Activated T-helper 1 cell treated with anti-CD3 and anti-CD28 coated beads, Interleukin-12 subunit alpha, Interleukin-12 subunit beta, Interleukin-2, Interleukin-4 antibody, amounts not matched to agents 30 ng/mL and 10 ng/mL and 1 ng/mL, durations not matched to agents 14 hours and 24 hours and 36 hours (primary cell): ENCODE results near the gene KYAT1. TPM values are rescaled to one million over a fixed set of nuclear protein-coding genes. Genes with fewer than 3 reads are reported as not detected.

Experiments
- DNase-seq: peaks from one replicate; pipeline ENCODE4 v3.0.0; 2021; ENCODE audit warnings: low spot score
- H3K27ac Mint-ChIP-seq: one replicate; pipeline ENCODE4 v1.8.0; 2021; ENCODE audit warnings: mild to moderate bottlenecking, mixed read lengths
- H3K27me3 Mint-ChIP-seq: one replicate; pipeline ENCODE4 v1.8.0; 2022; ENCODE audit warnings: mild to moderate bottlenecking, moderate library complexity, mixed read lengths; ENCODE audit not compliant: insufficient read depth
- H3K36me3 Mint-ChIP-seq: one replicate; pipeline ENCODE4 v1.8.0; 2021; ENCODE audit warnings: low read depth, mixed read lengths
- H3K4me1 Mint-ChIP-seq: one replicate; pipeline ENCODE4 v1.8.0; 2021; ENCODE audit warnings: low read depth, mixed read lengths
- H3K4me3 Mint-ChIP-seq: one replicate; pipeline ENCODE4 v1.8.0; 2021; ENCODE audit warnings: mild to moderate bottlenecking, moderate library complexity, mixed read lengths
- H3K9me3 Mint-ChIP-seq: one replicate; pipeline ENCODE4 v1.8.0; 2021; ENCODE audit warnings: mixed read lengths
- intact Hi-C: fragments of 100-400 bp; cut with micrococcal nuclease; formaldehyde crosslinking; loops from one replicate; pipeline ENCODE4 v1.15.1; 2024
- total RNA-seq: library from RNA; stranded (reverse); gene quantifications from 2 replicates; pipeline ENCODE4 v1.2.3, GENCODE V29; 2022

The KYAT1 gene
- total RNA-seq, 1 donor from 2014 or later = 12.2 TPM

DNA sequence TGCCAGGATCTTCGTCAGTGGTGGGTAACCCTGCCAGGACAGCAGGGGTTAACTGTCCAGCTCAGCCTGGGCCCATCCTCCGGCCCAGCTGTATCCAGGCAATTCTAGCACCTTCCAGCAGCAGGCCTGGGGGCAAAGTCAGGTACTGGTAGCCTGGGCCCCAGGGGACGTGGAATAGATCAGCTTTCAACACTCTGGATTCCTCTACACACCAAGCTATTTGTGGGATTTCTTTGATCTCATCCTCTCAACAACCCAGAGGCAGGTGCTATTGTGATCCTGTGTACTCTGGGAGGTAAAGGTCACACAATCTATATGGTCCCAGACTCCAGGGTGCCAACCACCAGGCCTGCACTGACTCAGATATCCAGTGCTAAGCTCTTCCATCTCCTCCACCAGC lies 43.4 kb downstream of the KYAT1 start:
- Mint-ChIP-seq H3K27me3 (no peaks in the 10 kb centered on the region), H3K4me3 (no peak overlapping the region), H3K4me1 (no peaks in the 10 kb centered on the region), H3K9me3 (no peaks in the 10 kb centered on the region), H3K27ac (no peak overlapping the region), H3K36me3 (peaks cover 2% of the 10 kb centered on the region)
- DNase-seq = no peak
- intact Hi-C loops = no loop called here

- no peaks in the 10 kb centered on the region for H3K27me3 Mint-ChIP-seq
- H3K36me3 Mint-ChIP-seq = peaks cover 2% of the 10 kb centered on the region
- no peak for DNase-seq
- H3K9me3 Mint-ChIP-seq = no peaks in the 10 kb centered on the region
- no peak overlapping the region for H3K4me3 Mint-ChIP-seq
- no peaks in the 10 kb centered on the region for H3K4me1 Mint-ChIP-seq
- H3K27ac Mint-ChIP-seq = no peak overlapping the region
- intact Hi-C loops = no loop called here
These were observed 45.1 kb downstream of the KYAT1 start for GRCh38 chr9:128836509-128837145.

- no peak overlapping the region for H3K4me3 Mint-ChIP-seq
- no peak for DNase-seq
- no peaks in the 10 kb centered on the region for H3K27me3 Mint-ChIP-seq
- H3K9me3 Mint-ChIP-seq = no peaks in the 10 kb centered on the region
- no peak overlapping the region for H3K27ac Mint-ChIP-seq
- intact Hi-C loops = no loop called here
- peaks cover 2% of the 10 kb centered on the region for H3K36me3 Mint-ChIP-seq
- H3K4me1 Mint-ChIP-seq = no peaks in the 10 kb centered on the region
These were observed 46.2 kb downstream of the KYAT1 start for GRCh38 chr9:128835246-128836210.

- intact Hi-C loops = no loop called here
- no peak overlapping the region for H3K4me3 Mint-ChIP-seq
- H3K36me3 Mint-ChIP-seq = peaks cover 7% of the 10 kb centered on the region
- no peak for DNase-seq
- H3K27me3 Mint-ChIP-seq = no peaks in the 10 kb centered on the region
- H3K4me1 Mint-ChIP-seq = peaks cover 5% of the 10 kb centered on the region
- H3K27ac Mint-ChIP-seq = no peak overlapping the region
- H3K9me3 Mint-ChIP-seq = no peaks in the 10 kb centered on the region
These were observed 48.1 kb downstream of the KYAT1 start for GRCh38 chr9:128833696-128834095.

- H3K27me3 Mint-ChIP-seq = no peaks in the 10 kb centered on the region
- peak within 1 kb of the TSS; percentile 88 for H3K27ac Mint-ChIP-seq
- intact Hi-C loops = loop anchor here (1.0 to 2.0 kb wide), 8 partner anchors 11 to 282 kb away; partner anchors contain the start of genes DOLK, ENDOG, LRRC8A and NUP188
- peak within 1 kb of the TSS; percentile 97 for H3K4me3 Mint-ChIP-seq
- DNase-seq = peak; percentile 95
- H3K9me3 Mint-ChIP-seq = no peaks in the 10 kb centered on the region
- H3K4me1 Mint-ChIP-seq = peaks cover 23% of the 10 kb centered on the region
- peaks cover 23% of the 10 kb centered on the region for H3K36me3 Mint-ChIP-seq
These were observed 52.1 kb downstream of the KYAT1 start, which contains the start of gene SPOUT1 for GRCh38 chr9:128829477-128830251. Gene SPOUT1, minus strand, starts transcription at chr9:128829794. Its CDS starts 14 bp downstream, at chr9:128829780.

DNA sequence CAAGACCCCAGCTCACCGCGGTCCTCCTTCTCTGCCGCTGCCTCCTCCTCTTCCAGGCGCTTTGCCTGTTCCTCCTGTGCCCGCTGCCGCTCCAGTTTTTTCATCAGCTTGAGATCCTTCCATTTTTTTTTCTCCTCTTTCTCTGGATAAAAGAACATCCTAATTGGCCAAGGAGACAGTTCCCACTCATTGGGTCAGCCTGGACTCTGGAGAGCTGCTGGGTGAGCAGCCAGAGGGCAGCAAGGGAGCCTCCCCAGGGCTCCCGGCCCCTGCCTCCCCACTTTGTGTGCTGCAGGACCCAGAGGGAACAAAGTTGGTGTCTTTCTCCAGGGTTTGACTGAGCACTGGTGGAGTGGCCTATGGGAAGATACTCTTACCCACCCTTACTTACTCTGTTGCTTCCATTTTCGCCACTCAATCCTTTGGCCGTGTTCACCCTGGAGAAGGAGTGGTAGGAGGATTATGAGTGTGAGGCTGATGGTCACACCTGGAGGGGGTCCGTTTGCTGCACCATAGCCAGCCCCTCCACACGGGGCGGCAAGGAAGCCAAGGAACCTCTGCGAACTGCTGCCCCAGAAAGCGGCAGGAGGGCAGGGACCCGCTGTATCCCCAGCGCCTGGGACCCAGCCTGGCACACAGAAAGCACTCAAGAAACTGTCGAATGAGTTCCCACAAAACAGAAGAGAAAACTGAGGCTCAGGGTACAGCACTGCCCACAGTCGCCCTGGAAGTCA lies 52.9 kb downstream of the KYAT1 start:
- intact Hi-C loops = loop anchor here (1.0 to 2.0 kb wide), 8 partner anchors 11 to 282 kb away; partner anchors contain the start of genes DOLK, ENDOG, LRRC8A and NUP188
- Mint-ChIP-seq H3K9me3 (no peaks in the 10 kb centered on the region), H3K27me3 (no peaks in the 10 kb centered on the region), H3K4me3 (peak overlapping the region; percentile 97), H3K27ac (peak overlapping the region; percentile 88), H3K36me3 (peaks cover 26% of the 10 kb centered on the region), H3K4me1 (peaks cover 23% of the 10 kb centered on the region)
- DNase-seq = no peak

GRCh38 chr9:128828267-128828666 lies 53.5 kb downstream of the KYAT1 start:
- H3K4me3 Mint-ChIP-seq = peak overlapping the region; percentile 97
- no peaks in the 10 kb centered on the region for H3K27me3 Mint-ChIP-seq
- intact Hi-C loops = loop anchor here (2.0 kb wide), 1 partner anchor 41 kb away; the partner anchor contains the start of gene TBC1D13
- DNase-seq = no peak
- H3K27ac Mint-ChIP-seq = peak overlapping the region; percentile 88
- H3K36me3 Mint-ChIP-seq = peaks cover 26% of the 10 kb centered on the region
- H3K9me3 Mint-ChIP-seq = no peaks in the 10 kb centered on the region
- peaks cover 23% of the 10 kb centered on the region for H3K4me1 Mint-ChIP-seq

DNA sequence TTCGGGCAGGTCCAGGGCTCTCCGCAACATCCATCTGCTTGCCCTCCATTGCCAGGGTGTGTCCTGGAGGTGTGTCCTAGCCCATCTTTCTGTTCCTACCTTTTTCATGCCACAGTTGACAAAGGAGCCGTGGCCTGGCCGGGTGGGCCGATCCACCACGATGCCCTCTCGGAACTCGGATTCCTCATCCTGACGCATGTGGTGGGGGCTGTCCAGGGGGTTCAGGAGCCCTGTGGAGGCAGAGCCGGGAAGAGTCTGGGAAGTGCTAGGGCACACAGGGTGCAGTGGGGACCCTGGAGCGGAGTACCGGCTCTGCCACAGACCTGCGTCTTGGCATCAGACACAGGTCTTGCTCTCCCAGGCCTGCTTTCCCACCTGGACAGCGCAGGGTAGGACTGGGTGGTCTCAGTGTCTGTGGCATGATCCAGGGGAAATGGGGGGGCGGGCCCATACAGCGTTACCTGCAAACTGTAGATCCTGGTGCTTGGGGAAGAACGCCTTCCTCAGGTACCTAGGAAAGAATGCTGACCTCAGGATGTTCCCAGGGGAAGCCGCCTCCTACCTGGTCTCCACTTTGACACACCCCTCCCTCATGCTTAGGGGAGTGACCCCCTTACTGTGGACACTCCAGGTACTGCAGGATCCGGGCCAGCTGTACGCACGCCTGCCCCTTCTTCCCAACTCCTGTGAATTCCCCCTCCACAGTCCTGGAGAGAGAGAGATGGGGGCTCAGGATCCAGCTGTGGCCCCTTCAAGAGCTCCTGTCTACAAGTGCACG lies 55.6 kb downstream of the KYAT1 start:
- intact Hi-C loops = no loop called here
- Mint-ChIP-seq H3K9me3 (no peaks in the 10 kb centered on the region), H3K36me3 (peaks cover 38% of the 10 kb centered on the region)

GRCh38 chr9:128824911-128825310 lies 56.8 kb downstream of the KYAT1 start:
- Mint-ChIP-seq H3K36me3 (peaks cover 42% of the 10 kb centered on the region), H3K4me3 (no peak overlapping the region), H3K27me3 (no peaks in the 10 kb centered on the region), H3K4me1 (peaks cover 28% of the 10 kb centered on the region), H3K9me3 (no peaks in the 10 kb centered on the region), H3K27ac (no peak overlapping the region)
- intact Hi-C loops = no loop called here
- DNase-seq = no peak

More for the DNA sequence above, 55.6 kb downstream of the KYAT1 start:
- peaks cover 23% of the 10 kb centered on the region for H3K4me1 Mint-ChIP-seq
- no peaks in the 10 kb centered on the region for H3K27me3 Mint-ChIP-seq
- no peak for DNase-seq
- H3K27ac Mint-ChIP-seq = no peak overlapping the region
- H3K4me3 Mint-ChIP-seq = no peak overlapping the region

DNA sequence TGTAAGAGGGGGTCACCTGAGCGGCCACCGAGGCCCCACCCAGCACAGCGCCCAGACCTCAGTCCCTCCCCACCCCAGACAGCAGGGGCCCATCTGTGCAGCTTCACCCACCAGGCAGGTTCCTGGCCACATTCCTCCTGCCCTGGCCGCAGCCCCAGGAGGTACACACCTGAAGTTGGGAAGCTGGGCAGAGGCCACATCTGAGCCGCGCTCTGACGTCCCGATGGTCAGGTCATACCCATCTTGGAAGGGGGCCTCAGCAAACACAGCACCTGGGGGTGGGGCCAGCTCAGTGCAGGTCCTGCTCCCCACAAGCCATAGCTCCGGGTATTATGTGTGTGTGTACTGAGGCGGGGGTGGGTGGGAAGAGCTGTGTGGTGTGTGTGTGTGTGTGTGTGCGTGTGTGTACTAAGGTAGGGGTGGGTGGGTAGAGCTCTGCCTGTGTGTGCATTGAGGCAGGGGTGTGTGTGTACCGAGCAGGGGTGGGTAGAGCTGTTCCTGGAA lies 57.8 kb downstream of the KYAT1 start:
- peaks cover 34% of the 10 kb centered on the region for H3K4me1 Mint-ChIP-seq
- H3K27ac Mint-ChIP-seq = no peak overlapping the region
- H3K4me3 Mint-ChIP-seq = no peak overlapping the region
- no peaks in the 10 kb centered on the region for H3K27me3 Mint-ChIP-seq
- H3K36me3 Mint-ChIP-seq = peaks cover 40% of the 10 kb centered on the region
- intact Hi-C loops = no loop called here
- no peaks in the 10 kb centered on the region for H3K9me3 Mint-ChIP-seq
- DNase-seq = no peak

- H3K27ac Mint-ChIP-seq = no peak overlapping the region
- no peak for DNase-seq
- peaks cover 29% of the 10 kb centered on the region for H3K4me1 Mint-ChIP-seq
- H3K9me3 Mint-ChIP-seq = no peaks in the 10 kb centered on the region
- no peaks in the 10 kb centered on the region for H3K27me3 Mint-ChIP-seq
- H3K4me3 Mint-ChIP-seq = no peak overlapping the region
- intact Hi-C loops = no loop called here
- H3K36me3 Mint-ChIP-seq = peaks cover 34% of the 10 kb centered on the region
These were observed 58.3 kb downstream of the KYAT1 start for GRCh38 chr9:128823362-128823902.
